Large intestine (tissue), 12 donors: ENCODE measurements around the gene AGAP1. TPM values are rescaled to one million over a fixed set of nuclear protein-coding genes. Genes with fewer than 3 reads are reported as not detected.

Source experiments
- DNase-seq, 2 donors: peaks; one replicate each; pipeline versions ENCODE4 v3.0.0 to v3.0.0-alpha.2; 2013
- H3K27ac ChIP-seq: one replicate; pipeline ENCODE4 v1.5.1; 2013; ENCODE audit warnings: low read length
- H3K27me3 ChIP-seq: 2 replicates; pipeline ENCODE4 v1.6.1; 2013; ENCODE audit warnings: low read length; ENCODE audit not compliant: control insufficient read depth, insufficient read depth
- H3K36me3 ChIP-seq: 2 replicates; pipeline ENCODE4 v1.6.1; 2013; ENCODE audit warnings: low read length; ENCODE audit not compliant: control insufficient read depth, insufficient read depth
- H3K4me1 ChIP-seq: one replicate; pipeline ENCODE4 v1.6.1; 2013; ENCODE audit warnings: low read length; ENCODE audit not compliant: control insufficient read depth, insufficient read depth
- H3K4me3 ChIP-seq: one replicate; pipeline ENCODE4 v1.5.1; 2013; ENCODE audit warnings: low read length
- H3K9me3 ChIP-seq: one replicate; pipeline ENCODE4 v1.6.1; 2013; ENCODE audit warnings: mild to moderate bottlenecking, low read depth, low read length, moderate library complexity; ENCODE audit not compliant: control insufficient read depth
- WGBS: methylation state at CpG from one replicate; pipeline ENCODE4 v1.1.5; 2013; ENCODE audit warnings: low lambda C conversion rate; ENCODE audit not compliant: insufficient coverage; 5-methylcytosine and 5-hydroxymethylcytosine counted together
- long read RNA-seq, 11 donors: transcript quantifications; one replicate each; lab custom pipeline, GENCODE V29; 2026
- polyA plus RNA-seq: library from polyadenylated mRNA; unstranded; fragments of 120-200 nt; gene quantifications from one replicate; pipeline ENCODE4 v1.2.1, GENCODE V29; 2013

AGAP1 gene
- 18.0 TPM for polyA plus RNA-seq
- long read RNA-seq, donor 1: 0 reads
- long read RNA-seq, donor 2, full-length matches to known transcripts: 2 of 2 reads
- long read RNA-seq, donor 2, partial matches to known transcripts: 0 of 2 reads
- long read RNA-seq, donor 2, other reads (novel, unspliced or antisense): 0 of 2 reads
- long read RNA-seq, donor 3: 0 reads
- long read RNA-seq, donor 4: 0 reads
- long read RNA-seq, donor 5, full-length matches to known transcripts: 1 of 1 reads
- long read RNA-seq, donor 5, partial matches to known transcripts: 0 of 1 reads
- long read RNA-seq, donor 5, other reads (novel, unspliced or antisense): 0 of 1 reads
- long read RNA-seq, donor 6, full-length matches to known transcripts: 1 of 15 reads
- long read RNA-seq, donor 6, partial matches to known transcripts: 14 of 15 reads
- long read RNA-seq, donor 6, other reads (novel, unspliced or antisense): 0 of 15 reads
- long read RNA-seq, donor 7, full-length matches to known transcripts: 2 of 2 reads
- long read RNA-seq, donor 7, partial matches to known transcripts: 0 of 2 reads
- long read RNA-seq, donor 7, other reads (novel, unspliced or antisense): 0 of 2 reads
- long read RNA-seq, donor 8, partial matches to known transcripts: 5 of 5 reads
- long read RNA-seq, donor 8, other reads (novel, unspliced or antisense): 0 of 5 reads
- long read RNA-seq, donor 9: 0 reads
- long read RNA-seq, donor 10, full-length matches to known transcripts: 2 of 2 reads
- long read RNA-seq, donor 10, partial matches to known transcripts: 0 of 2 reads
- long read RNA-seq, donor 10, other reads (novel, unspliced or antisense): 0 of 2 reads
- long read RNA-seq, donor 11, full-length matches to known transcripts: 2 of 2 reads
- long read RNA-seq, donor 11, partial matches to known transcripts: 0 of 2 reads
- long read RNA-seq, donor 11, other reads (novel, unspliced or antisense): 0 of 2 reads

DNA sequence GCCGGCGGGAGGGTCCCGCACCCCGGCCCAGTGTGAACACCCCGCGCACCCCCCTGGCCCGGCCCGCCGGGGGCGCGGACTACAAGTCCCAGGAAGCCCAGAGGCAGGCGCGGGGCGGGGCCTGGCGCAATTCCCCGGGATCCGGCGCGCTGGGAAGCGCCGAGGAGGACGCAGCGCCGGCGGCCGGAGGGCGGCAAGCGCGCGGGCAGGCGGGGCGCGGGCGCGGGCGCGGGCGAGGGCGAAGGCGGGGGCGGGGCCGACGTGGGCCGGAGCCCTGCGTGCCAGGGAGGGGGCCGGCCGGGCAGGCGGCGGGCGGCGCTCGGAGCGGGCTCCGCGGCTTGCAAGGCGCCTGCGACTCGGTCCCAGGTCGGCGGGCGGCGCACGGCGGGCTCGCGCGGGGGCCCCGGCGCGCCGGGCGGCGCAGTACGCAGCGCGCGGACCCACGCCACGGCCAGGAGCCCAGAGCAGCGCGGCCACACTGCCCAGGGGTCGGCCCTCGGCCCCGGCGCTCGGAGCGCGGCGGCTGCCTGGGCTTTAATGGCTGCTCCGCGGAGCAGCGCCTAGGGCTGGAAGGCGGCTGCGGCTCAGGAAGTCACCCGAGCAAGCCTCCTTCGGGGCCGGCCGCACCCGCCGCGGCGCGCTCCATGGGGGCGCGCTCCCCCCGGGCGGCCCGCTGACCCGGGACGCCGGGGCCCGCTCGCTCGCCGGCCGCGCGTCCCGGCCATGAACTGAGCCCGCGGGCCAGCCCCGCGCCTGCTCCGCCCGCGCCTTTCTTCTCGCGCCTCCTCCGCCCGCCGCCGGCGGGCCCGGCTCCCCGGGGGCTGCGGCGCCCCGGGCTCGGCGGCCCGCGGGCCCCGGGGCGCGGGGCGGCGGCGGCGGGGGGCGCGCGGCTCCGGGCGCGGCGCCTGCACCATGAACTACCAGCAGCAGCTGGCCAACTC, at the start of gene AGAP1:
Gene AGAP1 (plus strand): TSS at position 269 of the 941 bp plus-strand sequence.
- H3K27me3 ChIP-seq: no peaks in the 10 kb centered on the region
- WGBS: no CpG with 5 or more reads among the region's 156 CpGs
- peak; percentile 86 to 94 for DNase-seq

GRCh38 chr2:235444101-235444597, 49.7 kb upstream of the AGAP1 start:
- Histone ChIP-seq H3K27ac (peak overlapping the region; percentile 56), H3K4me1 (no peaks in the 10 kb centered on the region), H3K27me3 (peaks cover 8% of the 10 kb centered on the region), H3K4me3 (no peak overlapping the region), H3K36me3 (no peaks in the 10 kb centered on the region), H3K9me3 (no peaks in the 10 kb centered on the region)
- DNase-seq: peak; percentile 37 to 61
- 60% methylated on average over 1 of the region's 7 CpGs for WGBS

More for the DNA sequence above, at the start of gene AGAP1:
- peaks cover 19% of the 10 kb centered on the region for H3K4me1 ChIP-seq
- no peak within 1 kb of the TSS for H3K27ac ChIP-seq
- no peaks in the 10 kb centered on the region for H3K9me3 ChIP-seq
- H3K36me3 ChIP-seq: peaks cover 3% of the 10 kb centered on the region
- peak within 1 kb of the TSS; percentile 63 for H3K4me3 ChIP-seq

DNA sequence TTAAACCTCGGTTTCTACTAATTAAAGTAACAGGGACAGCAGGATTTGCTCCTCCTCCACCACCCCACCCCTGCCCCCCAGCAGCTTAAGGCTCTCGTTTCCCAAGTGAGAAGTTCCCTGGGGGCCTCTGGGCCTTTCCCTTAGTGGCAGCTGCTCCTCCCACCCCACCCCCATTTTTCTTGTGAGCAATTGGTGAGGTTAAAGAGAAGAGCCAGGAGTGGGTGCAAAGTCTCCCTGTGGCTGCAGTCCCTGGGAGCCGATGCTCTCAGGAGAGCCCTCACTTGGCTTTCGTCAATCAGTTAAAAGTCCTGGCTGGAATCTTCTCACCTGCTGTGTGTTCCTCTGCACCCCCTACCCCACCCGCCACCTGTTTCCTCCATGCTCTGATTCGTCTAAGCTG, 48.7 kb upstream of the AGAP1 start:
- WGBS: no CpG with 5 or more reads among the region's 6 CpGs
- H3K27me3 ChIP-seq: peaks cover 4% of the 10 kb centered on the region
- DNase-seq: peak; percentile 23 to 55
- H3K27ac ChIP-seq: peak overlapping the region; percentile 56
- H3K9me3 ChIP-seq: no peaks in the 10 kb centered on the region
- no peaks in the 10 kb centered on the region for H3K36me3 ChIP-seq
- no peaks in the 10 kb centered on the region for H3K4me1 ChIP-seq
- H3K4me3 ChIP-seq: no peak overlapping the region

DNA sequence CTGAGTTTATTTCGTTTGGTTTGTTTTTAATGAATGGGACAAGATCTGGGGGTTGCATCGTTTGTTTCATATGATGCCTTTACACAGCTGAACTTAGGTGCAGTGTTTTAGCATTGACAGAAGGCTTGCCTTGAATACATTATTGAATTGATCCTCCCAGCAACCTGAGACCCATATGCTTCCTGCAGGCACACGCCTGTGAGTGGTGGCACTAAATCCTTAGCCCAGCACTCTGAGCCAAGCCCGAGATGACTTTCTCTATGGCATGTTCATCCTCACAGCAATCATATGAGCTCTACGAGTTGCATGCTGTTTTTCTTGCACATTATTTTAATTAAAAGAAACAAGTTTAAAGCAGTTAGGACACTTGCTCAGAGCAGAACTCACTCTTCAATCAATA, 47.8 kb upstream of the AGAP1 start:
- Histone ChIP-seq H3K4me3 (no peak overlapping the region), H3K36me3 (no peaks in the 10 kb centered on the region), H3K27me3 (no peaks in the 10 kb centered on the region), H3K9me3 (no peaks in the 10 kb centered on the region), H3K4me1 (no peaks in the 10 kb centered on the region), H3K27ac (no peak overlapping the region)
- WGBS: 92% methylated on average over 2 of the region's 5 CpGs
- DNase-seq: no peak

DNA sequence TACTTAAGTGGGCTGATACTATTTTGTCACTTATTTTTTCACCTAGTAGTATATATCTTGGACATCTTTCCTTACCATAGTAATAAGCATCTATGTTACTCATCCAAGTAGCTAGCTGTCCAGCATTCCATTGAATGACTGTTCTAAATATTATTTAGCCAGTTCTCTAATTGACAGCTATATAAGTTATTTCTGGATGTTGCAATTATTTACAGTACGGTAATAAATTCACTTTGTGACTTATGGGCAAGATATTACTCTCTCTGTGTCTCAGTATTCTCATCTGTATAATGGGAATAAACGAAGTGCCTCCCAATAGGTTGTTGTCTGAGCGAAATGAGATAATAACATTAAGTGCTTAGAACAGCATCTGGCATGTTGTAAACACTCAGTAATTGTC, 46.6 kb upstream of the AGAP1 start:
- H3K27me3 ChIP-seq: no peaks in the 10 kb centered on the region
- H3K4me1 ChIP-seq: no peaks in the 10 kb centered on the region
- H3K36me3 ChIP-seq: no peaks in the 10 kb centered on the region
- no peak overlapping the region for H3K27ac ChIP-seq
- H3K9me3 ChIP-seq: no peaks in the 10 kb centered on the region
- H3K4me3 ChIP-seq: no peak overlapping the region
- no peak for DNase-seq
- 100% methylated on average over 1 of the region's 3 CpGs for WGBS

DNA sequence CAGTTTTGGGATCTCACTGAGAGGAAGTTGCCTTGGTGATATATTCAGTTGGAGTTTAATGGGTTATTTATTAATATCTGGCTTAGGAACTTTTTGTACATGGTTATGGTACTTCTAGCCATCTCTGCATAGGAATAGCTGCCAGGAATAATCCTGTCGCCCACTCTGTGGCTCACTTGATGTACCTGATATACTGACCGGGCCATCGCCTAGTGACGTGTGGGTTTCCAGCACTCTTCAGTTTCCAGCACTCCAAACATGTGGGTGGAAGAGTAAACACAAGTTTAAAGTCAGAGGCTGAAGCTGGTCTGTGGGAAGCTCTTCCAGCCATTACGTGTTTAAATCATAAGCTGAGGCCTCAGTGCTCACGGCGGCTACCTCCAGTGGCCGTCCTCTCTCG, 44.3 kb upstream of the AGAP1 start:
- Histone ChIP-seq H3K36me3 (no peaks in the 10 kb centered on the region), H3K4me1 (no peaks in the 10 kb centered on the region), H3K9me3 (no peaks in the 10 kb centered on the region), H3K27me3 (no peaks in the 10 kb centered on the region), H3K27ac (no peak overlapping the region), H3K4me3 (no peak overlapping the region)
- no peak for DNase-seq
- WGBS: no CpG with 5 or more reads among the region's 9 CpGs

- Histone ChIP-seq H3K36me3 (no peaks in the 10 kb centered on the region), H3K27me3 (no peaks in the 10 kb centered on the region), H3K4me1 (peaks cover 5% of the 10 kb centered on the region), H3K4me3 (no peak overlapping the region), H3K27ac (no peak overlapping the region), H3K9me3 (no peaks in the 10 kb centered on the region)
- no peak for DNase-seq
- no CpG with 5 or more reads among the region's 6 CpGs for WGBS
Measured at GRCh38 chr2:235453605-235454151, 40.2 kb upstream of the AGAP1 start.

- 100% methylated on average over 1 of the region's 7 CpGs for WGBS
- Histone ChIP-seq H3K4me3 (no peak overlapping the region), H3K36me3 (no peaks in the 10 kb centered on the region), H3K9me3 (no peaks in the 10 kb centered on the region), H3K27ac (no peak overlapping the region), H3K27me3 (peaks cover 7% of the 10 kb centered on the region), H3K4me1 (peaks cover 5% of the 10 kb centered on the region)
- DNase-seq: peak; percentile 64 to 65
Measured at GRCh38 chr2:235458839-235459273, 35.0 kb upstream of the AGAP1 start.

- H3K27ac ChIP-seq: no peak overlapping the region
- 84% methylated on average over 4 of the region's 8 CpGs for WGBS
- no peaks in the 10 kb centered on the region for H3K36me3 ChIP-seq
- H3K9me3 ChIP-seq: no peaks in the 10 kb centered on the region
- peaks cover 5% of the 10 kb centered on the region for H3K4me1 ChIP-seq
- no peak for DNase-seq
- no peak overlapping the region for H3K4me3 ChIP-seq
- H3K27me3 ChIP-seq: peaks cover 11% of the 10 kb centered on the region
Measured at GRCh38 chr2:235460548-235461047, 33.2 kb upstream of the AGAP1 start.
